HCT116 (cell line): ENCODE data around the gene SLC22A12.

ENCODE experiments used
- CEBPB ChIP-seq: IDR thresholded peaks from 2 replicates; pipeline ENCODE4 v1.6.1; 2012; ENCODE audit warnings: low read depth
- JUND ChIP-seq: IDR thresholded peaks from 2 replicates; pipeline ENCODE4 v1.6.1; 2012
- POLR2AphosphoS5 ChIP-seq: IDR thresholded peaks from 2 replicates; pipeline ENCODE4 v1.6.1; 2011; ENCODE audit warnings: mild to moderate bottlenecking, low read depth, low read length, moderate library complexity
- TCF7L2 ChIP-seq: IDR thresholded peaks from 2 replicates; pipeline ENCODE4 v1.7.0; 2011; ENCODE audit warnings: borderline replicate concordance, inconsistent platforms; ENCODE audit not compliant: insufficient read depth, insufficient read length; ENCODE audit errors: extremely low read depth
- ZFX ChIP-seq: fragments of 450-650 bp; IDR thresholded peaks from 2 replicates; pipeline ENCODE4 v1.6.1; 2017
- TF ChIP-seq, protein P1 (sequence below), 3 experiments: fragments of 200-600 bp in 1 of 3; sonication (generic) in 1 of 3; IDR thresholded peaks in 2 of 3; conservative IDR thresholded peaks in 1 of 3; 2 replicates each; pipeline ENCODE4 v1.5.1; 2012 to 2017; ENCODE audit warnings: low read depth in 2 of 3, low read length in 2 of 3, antibody characterized with exemption in 1 of 3, borderline replicate concordance in 1 of 3, control low read depth in 1 of 3, mild to moderate bottlenecking in 1 of 3, mixed read lengths in 1 of 3, mixed run types in 1 of 3, moderate library complexity in 1 of 3; ENCODE audit not compliant: insufficient read depth in 1 of 3
- TF ChIP-seq, protein P2 (sequence below): IDR thresholded peaks from 2 replicates; pipeline ENCODE4 v1.6.1; 2011; ENCODE audit warnings: mild to moderate bottlenecking, low read length, moderate library complexity; ENCODE audit not compliant: insufficient replicate concordance; ENCODE audit errors: extremely low read depth

DNA sequence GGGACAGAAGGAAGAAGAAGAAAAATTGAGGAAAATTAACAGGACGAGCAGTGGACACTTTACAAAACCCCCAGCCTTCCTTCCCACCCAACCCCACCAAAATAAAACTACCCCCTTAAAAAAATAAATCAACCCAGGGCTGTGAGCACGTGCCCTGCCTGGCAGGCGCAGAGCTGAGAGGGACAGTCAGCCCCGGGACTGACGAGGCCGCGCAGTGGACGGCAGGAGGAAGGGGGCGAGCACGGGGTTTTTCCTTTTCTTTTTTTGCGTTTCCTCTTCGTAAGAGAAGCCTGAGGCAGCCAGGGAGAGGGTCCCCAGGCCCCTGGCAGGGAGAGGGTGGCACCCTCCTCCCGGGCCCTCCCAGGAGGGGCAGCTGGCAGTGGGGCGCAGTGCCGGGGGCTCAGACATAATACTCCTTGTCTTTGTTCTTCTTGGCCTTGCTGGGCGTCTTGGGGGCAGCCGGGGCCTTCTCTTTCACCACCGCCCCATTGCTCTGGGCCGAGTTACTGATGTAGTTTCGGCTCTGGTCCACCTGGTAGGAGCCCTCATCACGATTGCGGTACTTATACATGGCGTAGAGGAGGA is 15.9 kb downstream of the SLC22A12 start:
- TF ChIP-seq, protein P1, sequence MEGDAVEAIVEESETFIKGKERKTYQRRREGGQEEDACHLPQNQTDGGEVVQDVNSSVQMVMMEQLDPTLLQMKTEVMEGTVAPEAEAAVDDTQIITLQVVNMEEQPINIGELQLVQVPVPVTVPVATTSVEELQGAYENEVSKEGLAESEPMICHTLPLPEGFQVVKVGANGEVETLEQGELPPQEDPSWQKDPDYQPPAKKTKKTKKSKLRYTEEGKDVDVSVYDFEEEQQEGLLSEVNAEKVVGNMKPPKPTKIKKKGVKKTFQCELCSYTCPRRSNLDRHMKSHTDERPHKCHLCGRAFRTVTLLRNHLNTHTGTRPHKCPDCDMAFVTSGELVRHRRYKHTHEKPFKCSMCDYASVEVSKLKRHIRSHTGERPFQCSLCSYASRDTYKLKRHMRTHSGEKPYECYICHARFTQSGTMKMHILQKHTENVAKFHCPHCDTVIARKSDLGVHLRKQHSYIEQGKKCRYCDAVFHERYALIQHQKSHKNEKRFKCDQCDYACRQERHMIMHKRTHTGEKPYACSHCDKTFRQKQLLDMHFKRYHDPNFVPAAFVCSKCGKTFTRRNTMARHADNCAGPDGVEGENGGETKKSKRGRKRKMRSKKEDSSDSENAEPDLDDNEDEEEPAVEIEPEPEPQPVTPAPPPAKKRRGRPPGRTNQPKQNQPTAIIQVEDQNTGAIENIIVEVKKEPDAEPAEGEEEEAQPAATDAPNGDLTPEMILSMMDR (IDR thresholded peaks at IDR 0.05 in 2 of 3, conservative IDR thresholded peaks at IDR 0.05 in 1 of 3; ENCODE audit: borderline replicate concordance in 1 of 3, insufficient read depth in 1 of 3, low read depth in 2 of 3, low read length in 2 of 3), result no peak
- TF ChIP-seq CEBPB (no peak), POLR2AphosphoS5 (no peak), TCF7L2 (no peak), JUND (no peak), ZFX (no peak)
- TF ChIP-seq, protein P2, sequence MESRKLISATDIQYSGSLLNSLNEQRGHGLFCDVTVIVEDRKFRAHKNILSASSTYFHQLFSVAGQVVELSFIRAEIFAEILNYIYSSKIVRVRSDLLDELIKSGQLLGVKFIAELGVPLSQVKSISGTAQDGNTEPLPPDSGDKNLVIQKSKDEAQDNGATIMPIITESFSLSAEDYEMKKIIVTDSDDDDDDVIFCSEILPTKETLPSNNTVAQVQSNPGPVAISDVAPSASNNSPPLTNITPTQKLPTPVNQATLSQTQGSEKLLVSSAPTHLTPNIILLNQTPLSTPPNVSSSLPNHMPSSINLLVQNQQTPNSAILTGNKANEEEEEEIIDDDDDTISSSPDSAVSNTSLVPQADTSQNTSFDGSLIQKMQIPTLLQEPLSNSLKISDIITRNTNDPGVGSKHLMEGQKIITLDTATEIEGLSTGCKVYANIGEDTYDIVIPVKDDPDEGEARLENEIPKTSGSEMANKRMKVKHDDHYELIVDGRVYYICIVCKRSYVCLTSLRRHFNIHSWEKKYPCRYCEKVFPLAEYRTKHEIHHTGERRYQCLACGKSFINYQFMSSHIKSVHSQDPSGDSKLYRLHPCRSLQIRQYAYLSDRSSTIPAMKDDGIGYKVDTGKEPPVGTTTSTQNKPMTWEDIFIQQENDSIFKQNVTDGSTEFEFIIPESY, result no peak
